Stimulated activated CD8-positive, alpha-beta memory T cell treated with anti-CD3 and anti-CD28 coated beads, Interleukin-7, amount 100 ng/mL, for 48 hours (primary cell): ENCODE results near the gene CSN3.
"Not testable (repeated sequence)": the region's sequence is repeated elsewhere in the genome, so short reads cannot be mapped to it uniquely, and the experiment has no call there.

ENCODE experiments used
- DNase-seq, 2 donors: peaks; one replicate each; pipeline ENCODE4 v3.0.0-alpha.2; 2020; ENCODE audit warnings: low read depth in 1 of 2; ENCODE audit errors: extremely low read depth in 1 of 2

CSN3 gene, protein sequence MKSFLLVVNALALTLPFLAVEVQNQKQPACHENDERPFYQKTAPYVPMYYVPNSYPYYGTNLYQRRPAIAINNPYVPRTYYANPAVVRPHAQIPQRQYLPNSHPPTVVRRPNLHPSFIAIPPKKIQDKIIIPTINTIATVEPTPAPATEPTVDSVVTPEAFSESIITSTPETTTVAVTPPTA

DNA sequence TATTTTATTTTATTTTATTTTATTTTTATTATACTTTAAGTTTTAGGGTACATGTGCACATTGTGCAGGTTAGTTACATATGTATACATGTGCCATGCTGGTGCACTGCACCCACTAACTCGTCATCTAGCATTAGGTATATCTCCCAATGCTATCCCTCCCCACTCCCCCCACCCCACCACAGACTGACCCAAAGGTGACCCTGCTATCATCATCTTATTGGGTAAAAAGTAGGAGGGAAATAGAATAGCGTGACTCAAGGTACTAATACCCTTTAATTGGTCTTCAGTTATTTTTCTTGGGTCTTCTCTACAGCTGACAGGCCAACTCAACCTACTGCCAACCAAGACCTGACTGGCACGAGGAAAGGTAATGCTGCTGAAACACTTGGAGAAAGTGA, at the start of gene CSN3:
TSS of gene CSN3 (plus strand) at position 301 of the 400 bp plus-strand sequence. CDS start 2,223 bp downstream, outside the sequence.
- DNase-seq = not testable (repeated sequence)

DNA sequence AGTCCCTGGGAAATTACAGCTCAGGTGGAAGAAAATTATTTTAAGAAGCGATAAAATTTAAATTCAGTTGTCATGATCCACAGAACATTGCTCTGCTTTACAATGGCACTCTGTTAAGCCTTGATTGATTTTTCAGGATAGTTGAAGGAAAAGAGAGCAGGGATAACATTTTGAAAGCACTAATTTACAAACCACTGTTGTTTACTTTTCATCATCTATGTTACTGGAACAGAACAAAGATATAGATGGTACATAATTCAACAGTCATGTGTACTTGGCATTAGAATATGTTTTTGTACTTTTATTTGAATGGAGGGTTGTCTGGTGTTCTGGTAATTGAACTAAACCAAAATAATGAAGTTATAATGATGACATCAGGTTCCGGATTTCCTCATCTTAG, 49.5 kb upstream of the CSN3 start:
- no peak for DNase-seq

DNA sequence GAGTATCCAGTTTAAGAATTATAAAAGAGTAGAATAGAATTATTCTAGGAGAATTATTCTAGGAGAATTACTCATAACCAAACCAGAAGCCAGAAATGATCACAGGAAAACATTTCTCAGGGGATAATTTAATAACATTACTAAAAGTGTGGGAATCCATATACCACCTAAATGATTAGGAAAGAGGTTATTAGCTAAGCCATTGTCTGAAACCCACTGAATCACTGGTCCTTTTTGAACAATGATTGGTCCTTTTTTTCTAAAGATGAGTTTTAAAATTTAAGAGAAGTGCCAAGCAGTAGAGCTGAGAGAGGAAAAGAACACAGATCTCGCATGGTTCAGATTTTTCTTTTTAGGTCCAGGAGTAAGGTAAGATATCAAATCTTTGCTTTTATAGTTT, 47.0 kb upstream of the CSN3 start, which contains the start of gene ODAM:
TSS of gene ODAM (plus strand) at position 301 of the 400 bp plus-strand sequence. CDS start 819 bp downstream, outside the sequence.
- no peak for DNase-seq

DNA sequence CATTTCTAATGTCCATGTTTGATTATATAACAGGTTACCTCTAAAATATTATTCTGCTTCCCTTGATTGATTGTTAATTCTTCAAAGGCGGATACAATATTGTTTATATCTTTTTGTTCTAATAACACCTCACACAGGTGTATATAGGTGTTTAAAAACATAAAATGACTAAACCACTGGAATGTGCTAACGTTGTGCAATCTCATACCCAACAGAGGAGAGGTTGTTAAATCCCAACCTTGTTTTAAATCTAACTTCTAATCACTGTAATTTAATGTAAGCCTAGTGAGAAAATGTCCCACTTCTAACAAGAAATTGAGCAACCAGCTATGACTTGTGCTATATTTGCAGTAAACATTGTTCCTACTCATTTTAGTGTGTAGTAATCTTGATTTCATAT, 45.5 kb upstream of the CSN3 start:
- DNase-seq = no peak

DNA sequence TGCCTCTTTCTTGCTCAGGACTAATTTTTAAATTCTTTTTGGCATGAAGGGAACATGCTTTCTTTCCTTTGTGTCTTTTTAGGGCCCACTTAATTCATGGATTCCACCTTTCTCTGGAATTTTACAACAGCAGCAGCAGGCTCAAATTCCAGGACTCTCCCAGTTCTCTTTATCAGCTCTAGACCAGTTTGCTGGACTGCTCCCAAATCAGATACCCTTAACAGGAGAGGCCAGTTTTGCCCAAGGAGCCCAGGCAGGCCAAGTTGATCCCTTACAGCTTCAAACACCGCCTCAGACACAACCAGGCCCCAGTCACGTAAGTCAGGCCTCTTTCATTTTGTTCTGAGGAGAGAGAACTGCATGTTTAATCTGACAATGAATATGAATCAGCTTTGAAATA, 44.6 kb upstream of the CSN3 start:
- no peak for DNase-seq

DNA sequence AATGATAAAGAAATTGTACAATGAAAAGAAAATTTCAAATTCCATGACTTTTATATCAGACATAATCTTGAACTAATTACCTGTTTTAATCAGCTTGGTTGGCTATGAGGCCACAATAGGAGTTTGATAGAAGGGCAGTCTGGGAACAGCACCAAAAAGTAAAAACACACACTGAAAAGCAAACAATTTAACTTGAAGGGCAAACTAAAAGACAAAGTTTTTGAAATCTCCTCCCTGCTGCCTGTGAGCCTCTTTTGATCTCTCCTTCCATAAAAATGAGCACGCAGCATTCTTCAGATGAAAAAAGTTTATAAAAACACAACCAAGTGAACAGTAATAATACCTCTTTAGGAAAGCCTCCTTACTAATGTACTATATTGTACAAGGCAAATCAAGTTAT, 38.8 kb upstream of the CSN3 start:
- DNase-seq = no peak

DNA sequence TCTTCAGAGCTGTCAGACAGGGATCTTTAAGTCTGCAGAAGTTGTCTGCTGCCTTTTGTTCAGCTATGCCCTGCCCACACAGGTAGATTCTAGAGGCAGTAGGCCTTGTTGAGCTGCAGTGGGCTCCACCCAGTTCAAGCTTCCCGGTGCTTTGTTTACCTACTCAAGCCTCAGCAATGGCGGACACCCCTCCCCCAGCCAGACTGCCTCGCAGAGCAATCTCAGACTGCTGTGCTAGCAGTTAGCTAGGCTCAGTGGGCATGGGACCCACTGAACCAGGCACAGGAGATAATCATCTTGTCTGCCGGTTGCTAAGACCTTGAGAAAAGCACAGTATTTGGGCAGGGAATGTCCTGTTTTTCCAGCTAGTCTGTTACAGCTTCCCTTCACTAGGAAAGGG, 29.6 kb upstream of the CSN3 start:
- not testable (repeated sequence) for DNase-seq

DNA sequence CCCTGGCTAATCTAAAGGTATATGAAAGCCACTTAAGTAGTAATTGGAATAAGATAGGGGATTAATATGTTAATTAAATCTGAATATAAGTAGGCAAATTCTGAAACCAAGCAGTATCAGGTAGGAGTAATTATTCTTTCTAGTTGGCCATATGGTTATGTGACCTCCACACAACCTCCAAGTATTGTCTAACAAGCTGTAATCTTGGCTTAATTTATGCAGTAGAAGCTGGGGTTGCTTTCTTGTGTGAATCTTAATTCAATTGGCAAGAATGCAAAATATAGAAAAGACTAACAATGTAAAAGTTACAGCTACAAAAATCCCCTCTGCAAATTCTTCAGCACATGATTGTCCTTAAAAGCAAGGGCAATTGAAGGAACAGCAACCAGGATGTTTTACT, 26.3 kb upstream of the CSN3 start:
- DNase-seq = not testable (repeated sequence)

DNA sequence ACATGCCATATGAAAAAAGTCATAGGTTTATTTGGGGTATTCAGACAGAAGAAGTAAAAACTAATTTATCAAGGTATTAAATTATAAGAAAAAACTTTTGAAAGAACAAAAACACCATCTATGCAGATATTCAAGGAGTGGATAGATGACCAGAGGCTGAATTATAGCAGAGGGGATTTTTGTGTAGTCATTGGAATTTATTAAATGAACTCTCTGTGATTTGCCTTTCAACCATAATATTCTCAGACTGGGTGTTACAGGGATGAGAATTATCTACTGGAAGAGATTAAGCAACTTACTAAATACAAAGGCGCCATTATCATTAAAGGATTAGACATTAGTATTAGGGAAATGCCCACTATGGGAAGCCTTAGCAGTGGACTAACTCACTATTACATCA, 25.8 kb upstream of the CSN3 start:
- not testable (repeated sequence) for DNase-seq

DNA sequence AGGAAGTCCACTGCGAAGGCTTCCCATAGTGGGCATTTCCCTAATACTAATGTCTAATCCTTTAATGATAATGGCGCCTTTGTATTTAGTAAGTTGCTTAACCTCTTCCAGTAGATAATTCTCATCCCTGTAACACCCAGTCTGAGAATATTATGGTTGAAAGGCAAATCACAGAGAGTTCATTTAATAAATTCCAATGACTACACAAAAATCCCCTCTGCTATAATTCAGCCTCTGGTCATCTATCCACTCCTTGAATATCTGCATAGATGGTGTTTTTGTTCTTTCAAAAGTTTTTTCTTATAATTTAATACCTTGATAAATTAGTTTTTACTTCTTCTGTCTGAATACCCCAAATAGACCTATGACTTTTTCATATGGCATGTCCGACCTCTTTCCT, 21.0 kb upstream of the CSN3 start:
- not testable (repeated sequence) for DNase-seq

DNA sequence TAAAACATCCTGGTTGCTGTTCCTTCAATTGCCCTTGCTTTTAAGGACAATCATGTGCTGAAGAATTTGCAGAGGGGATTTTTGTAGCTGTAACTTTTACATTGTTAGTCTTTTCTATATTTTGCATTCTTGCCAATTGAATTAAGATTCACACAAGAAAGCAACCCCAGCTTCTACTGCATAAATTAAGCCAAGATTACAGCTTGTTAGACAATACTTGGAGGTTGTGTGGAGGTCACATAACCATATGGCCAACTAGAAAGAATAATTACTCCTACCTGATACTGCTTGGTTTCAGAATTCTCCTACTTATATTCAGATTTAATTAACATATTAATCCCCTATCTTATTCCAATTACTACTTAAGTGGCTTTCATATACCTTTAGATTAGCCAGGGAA, 20.6 kb upstream of the CSN3 start:
- not testable (repeated sequence) for DNase-seq

DNA sequence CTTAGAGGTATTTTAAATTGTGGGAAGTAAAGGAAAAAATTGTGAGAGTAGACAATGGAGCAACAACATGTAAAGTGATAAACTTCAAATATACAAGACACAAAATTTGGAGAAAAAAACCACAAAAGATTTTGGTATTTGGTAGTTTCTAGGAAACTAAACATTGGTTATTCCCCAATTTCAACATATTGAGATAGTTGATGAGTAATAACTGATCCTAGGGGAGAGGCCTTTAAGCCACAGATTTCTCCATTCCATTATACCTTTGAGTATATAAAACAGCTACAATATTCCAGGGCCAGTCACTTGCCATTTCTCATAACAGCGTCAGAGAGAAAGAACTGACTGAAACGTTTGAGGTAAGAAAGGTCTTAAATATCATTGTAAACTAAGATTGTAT, 16.6 kb upstream of the CSN3 start, which contains the start of gene FDCSP:
TSS of gene FDCSP (plus strand) at position 301 of the 400 bp plus-strand sequence. CDS start 5,071 bp downstream, outside the sequence.
- DNase-seq = no peak

DNA sequence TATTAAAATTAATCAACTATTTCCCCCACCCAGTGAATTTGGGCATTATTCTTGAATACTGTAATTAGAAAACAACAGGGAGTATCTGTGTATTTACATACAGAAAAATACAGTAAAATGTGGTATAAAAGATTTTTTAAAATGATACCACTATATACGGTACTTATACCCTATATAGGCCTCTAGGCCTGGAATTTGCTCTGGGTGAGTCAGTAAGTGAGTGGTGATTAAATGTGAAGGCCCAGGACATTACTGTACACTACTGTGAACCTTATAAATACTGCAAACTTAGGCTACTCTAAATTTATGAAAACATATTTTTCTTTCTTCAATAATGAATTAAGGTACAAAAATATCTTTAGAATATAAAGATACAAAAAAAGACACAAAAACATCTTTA, 6.3 kb upstream of the CSN3 start:
- DNase-seq = no peak

DNA sequence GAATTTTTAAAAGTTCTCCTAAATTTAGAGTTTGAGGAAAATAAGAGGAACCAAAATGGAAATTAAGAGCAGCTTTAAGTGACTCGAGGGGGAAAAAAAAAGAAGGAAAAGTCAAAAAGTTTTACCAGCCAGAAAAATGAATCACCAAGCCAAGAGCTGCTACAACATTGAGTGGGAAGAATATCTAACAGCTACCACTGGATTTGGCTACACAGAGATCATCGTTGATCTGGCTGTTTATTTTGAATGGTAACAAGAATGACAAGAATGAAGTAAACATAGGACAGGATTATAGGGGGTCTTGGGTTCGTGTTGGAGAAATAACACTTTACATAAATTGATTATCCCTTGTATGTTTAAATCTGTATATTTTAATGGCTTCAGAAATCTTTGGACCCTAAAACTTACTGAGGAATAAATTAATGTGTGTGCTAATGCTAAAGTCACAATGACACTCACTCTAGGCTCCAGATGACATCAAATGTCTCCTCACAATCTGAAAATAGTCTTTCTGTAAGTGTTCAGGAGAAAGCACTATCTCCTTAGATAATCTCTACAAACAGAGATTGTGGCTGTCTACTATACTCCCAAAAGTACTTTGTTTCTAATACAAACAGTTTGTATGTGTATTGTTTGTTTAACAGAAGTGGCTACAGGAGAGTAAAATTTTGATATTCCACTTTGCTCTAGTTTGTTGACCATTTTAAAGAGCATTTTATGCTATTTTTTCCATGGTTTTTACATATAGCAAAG, 3.1 kb upstream of the CSN3 start:
- DNase-seq = no peak

DNA sequence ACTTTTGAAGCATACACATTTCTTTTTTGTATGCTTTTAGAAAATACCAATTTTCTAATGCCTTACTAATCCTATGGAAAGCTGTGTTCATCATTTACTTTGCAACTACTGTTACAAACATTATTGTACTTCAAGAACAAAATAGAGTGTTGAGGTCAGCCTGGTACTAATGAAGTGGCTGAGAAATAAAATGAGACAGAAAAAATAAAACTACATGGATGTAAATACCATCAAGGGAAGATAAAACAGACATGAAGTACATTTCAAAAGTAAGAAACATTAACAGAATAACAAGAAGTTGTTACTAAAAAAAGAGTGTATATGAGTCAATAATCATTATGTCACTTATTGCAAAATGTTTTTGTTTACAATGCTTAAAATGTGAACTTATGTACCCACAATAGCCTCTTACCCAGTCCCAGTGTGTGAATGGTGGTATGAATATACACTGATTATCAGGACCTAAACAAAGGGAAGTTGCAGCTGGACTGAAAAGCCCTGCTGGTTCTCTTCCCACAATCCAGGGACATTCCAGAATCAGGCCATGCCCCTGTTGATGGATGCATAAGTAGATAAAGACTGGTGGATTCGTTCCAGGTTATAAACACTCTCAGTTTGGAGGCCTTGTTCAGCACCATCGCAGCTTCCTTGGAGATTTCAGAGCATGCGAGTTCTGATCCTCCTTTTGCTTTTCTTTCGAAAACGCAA, 2.4 kb upstream of the CSN3 start:
- DNase-seq = no peak

DNA sequence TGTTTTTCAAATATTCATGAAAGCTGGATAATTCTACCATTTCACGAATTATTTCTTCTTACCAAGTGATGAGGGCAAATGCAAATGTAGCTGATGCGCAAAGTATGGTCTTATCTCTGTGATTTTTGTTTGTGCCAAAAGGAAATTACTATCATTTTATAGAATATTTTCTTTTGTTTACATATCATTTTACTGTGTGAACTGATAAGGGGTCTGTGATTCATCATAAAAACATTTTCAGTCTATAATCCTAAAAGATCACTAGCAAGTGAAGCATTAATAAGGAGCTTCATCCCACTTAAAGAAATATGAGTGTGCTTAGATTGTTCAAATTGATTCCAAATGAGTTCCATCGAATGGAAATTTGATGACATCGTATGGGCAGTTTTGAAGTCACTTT, 694 bp downstream of the CSN3 start:
- DNase-seq = no peak

DNA sequence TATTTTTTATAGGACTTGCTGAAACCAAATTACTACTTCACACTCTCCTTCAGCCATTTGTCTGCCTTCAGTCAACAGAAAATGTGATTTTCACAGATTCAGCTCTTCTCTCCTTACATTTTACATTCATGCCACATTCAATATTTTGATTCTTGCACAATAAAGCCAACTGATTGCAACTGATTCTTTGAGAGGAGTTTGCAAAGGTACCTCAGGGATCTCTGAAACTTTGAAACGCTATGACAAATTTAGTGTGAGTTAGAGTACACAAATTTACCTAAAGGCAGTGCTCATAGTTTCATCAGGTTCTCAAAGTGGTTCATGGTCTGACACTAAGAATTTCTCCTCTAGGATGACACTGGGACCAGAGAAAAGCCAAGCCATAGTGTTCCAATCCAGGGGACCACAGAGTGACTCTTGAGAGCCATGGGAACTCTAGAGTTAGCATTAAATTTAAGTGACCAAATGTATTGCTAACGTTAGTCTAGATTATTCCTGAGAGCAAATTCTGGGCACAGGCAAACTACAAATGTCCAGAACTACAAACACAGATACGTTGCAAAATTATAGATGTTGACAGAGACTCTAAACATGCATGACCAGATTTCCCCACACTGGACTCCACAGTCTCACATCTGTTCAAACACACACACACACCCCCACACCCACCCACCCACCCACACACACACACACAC, 9.0 kb downstream of the CSN3 start:
- no peak for DNase-seq

DNA sequence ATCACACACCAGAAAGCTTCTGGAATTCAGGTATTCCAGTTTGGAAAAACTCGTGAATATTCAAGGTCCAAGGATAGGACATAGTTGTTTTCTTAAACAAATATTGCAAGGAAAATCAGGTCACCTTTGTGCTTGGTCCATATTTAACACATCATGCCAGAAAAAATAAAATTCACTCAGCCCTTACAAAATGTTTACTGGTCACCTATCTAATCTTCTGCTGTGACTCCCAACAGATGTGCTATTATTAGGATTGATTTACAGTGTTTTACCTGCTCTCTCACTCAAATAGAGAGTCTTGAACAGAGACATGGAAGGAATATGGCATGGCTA, 9.5 kb downstream of the CSN3 start:
- DNase-seq = no peak

DNA sequence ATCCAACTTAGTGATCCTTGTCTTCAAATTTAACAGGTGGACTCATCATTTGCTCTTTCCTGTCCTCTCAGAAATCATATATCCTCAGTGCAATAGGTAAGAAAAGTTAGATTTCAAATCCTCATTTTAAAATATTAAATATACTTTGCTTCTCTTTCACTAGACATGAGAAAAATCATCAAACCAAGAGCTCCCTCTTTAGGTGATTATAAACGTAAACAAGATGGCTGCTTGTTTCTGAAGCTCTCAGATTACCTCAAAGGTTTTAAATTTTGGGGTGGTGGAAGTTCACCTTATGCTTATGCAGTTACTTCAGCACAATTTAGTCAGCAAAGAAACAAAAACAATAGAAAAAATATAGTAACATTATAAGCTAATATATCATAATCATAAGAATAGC, 27.3 kb downstream of the CSN3 start:
- DNase-seq = no peak

DNA sequence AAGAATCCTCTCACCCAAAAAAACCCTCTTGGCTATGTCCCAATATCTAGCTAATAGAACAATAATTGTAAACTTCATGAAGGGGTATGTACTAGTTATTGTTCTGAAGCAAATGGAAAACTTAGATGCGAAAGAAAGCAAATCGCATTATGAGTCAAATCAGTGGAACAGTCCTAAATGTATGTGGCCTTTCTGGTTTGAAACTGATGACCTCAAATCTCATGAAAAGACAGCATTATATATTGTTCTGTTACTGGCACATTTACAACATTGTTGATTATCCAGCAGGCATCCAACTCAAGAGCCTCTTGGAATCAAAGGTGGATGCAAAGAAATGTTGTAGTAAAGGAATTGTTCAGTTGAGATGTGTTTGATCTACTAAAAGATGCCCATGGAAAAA, 34.7 kb downstream of the CSN3 start:
- no peak for DNase-seq

DNA sequence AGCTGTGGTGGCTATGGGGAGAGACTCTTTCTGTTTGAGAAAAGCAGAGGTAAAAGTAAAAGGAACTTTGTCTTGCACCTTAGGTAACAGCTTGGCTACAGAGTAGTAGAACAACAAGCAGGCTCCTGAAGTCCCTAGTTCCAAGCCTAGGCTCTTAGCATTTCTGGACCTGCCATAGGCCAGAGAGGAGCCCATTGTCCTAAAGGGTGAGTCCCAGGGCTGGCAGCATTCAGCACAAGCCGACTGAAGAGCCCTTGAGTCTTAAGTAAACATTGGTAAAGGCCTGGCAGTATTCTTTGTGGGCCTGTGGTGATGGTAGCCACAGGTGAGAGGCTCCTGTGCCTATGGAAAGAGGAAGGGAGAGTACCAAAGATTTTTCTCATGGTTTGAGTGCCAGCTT, 38.2 kb downstream of the CSN3 start:
- no peak for DNase-seq
